Stimulated activated naive CD8-positive, alpha-beta T cell treated with anti-CD3 and anti-CD28 coated beads, Interleukin-15, Interleukin-2, amounts not matched to agents 100 ng/mL and 50 ng/mL, for 24 hours (primary cell): Measurements from ENCODE around the gene CD320.
"Not testable (repeated sequence)": the region's sequence is repeated elsewhere in the genome, so short reads cannot be mapped to it uniquely, and the experiment has no call there.

Experiments
- H3K27ac Mint-ChIP-seq: one replicate; pipeline ENCODE4 v1.8.0; 2021; ENCODE audit warnings: mild to moderate bottlenecking, mixed read lengths
- H3K27me3 Mint-ChIP-seq: one replicate; pipeline ENCODE4 v1.8.0; 2021; ENCODE audit warnings: mixed read lengths
- H3K36me3 Mint-ChIP-seq: one replicate; pipeline ENCODE4 v1.8.0; 2021; ENCODE audit warnings: low read depth, mixed read lengths
- H3K4me1 Mint-ChIP-seq: one replicate; pipeline ENCODE4 v1.8.0; 2021; ENCODE audit warnings: low read depth, mixed read lengths
- H3K4me3 Mint-ChIP-seq: one replicate; pipeline ENCODE4 v1.8.0; 2021; ENCODE audit warnings: mild to moderate bottlenecking, mixed read lengths
- H3K9me3 Mint-ChIP-seq: one replicate; pipeline ENCODE4 v1.8.0; 2021; ENCODE audit warnings: mixed read lengths

CD320 gene

GRCh38 chr19:8321067-8321985, 13.2 kb upstream of the CD320 start, which contains the start of the genes NDUFA7 and RPS28:
NDUFA7 (minus strand) TSS chr19:8321375; CDS start chr19:8321358, 17 bp downstream.
RPS28 (plus strand) TSS chr19:8321496; CDS start chr19:8321531, 35 bp downstream.
- Mint-ChIP-seq H3K4me1 (peaks cover 32% of the 10 kb centered on the region), H3K36me3 (peaks cover 35% of the 10 kb centered on the region), H3K27ac (peak within 1 kb of the TSS; percentile 99), H3K27me3 (no peaks in the 10 kb centered on the region), H3K4me3 (peak within 1 kb of the TSS; percentile 96), H3K9me3 (no peaks in the 10 kb centered on the region)

GRCh38 chr19:8320564-8321066, 12.5 kb upstream of the CD320 start:
- H3K4me3 Mint-ChIP-seq, result peak overlapping the region; percentile 96
- H3K27ac Mint-ChIP-seq, result peak overlapping the region; percentile 99
- H3K27me3 Mint-ChIP-seq, result no peaks in the 10 kb centered on the region
- H3K36me3 Mint-ChIP-seq, result peaks cover 37% of the 10 kb centered on the region
- H3K4me1 Mint-ChIP-seq, result peaks cover 32% of the 10 kb centered on the region
- H3K9me3 Mint-ChIP-seq, result no peaks in the 10 kb centered on the region

DNA sequence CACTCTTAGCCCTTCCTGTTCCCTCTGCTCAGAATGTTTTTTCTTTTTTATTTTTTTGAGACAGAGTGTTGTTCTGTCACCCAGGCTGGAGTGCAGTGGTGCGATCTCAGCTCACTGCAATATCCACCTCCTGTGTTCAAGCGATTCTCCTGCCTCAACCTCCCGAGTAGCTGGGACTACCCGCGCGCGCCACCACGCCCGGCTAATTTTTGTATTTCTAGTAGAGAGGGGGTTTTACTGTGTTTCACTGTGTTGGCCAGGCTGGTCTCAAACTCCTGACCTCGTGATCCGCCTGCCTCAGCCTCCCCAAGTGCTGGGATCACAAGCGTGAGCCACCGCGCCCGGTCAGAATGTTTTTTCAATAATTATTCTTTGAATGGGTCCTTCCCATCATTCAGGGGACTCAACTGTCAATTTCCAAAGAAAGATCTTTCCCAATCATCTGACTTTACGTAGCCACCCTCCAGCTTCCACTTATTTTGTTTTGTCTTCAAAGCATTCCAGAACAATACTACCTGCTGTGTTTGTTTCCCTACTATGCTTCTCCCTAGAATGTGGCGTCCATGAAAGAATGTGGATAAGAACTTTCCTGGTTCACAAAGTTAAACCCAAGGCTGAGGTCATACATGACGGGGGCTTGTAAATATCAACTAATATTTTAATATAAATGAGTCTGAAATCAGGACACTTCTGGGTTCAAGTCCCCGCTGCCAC, 11.8 kb upstream of the CD320 start:
- Mint-ChIP-seq H3K9me3 (no peaks in the 10 kb centered on the region), H3K27me3 (no peaks in the 10 kb centered on the region), H3K27ac (peak overlapping the region; percentile 99), H3K4me3 (peak overlapping the region; percentile 96), H3K4me1 (peaks cover 32% of the 10 kb centered on the region), H3K36me3 (peaks cover 44% of the 10 kb centered on the region)

DNA sequence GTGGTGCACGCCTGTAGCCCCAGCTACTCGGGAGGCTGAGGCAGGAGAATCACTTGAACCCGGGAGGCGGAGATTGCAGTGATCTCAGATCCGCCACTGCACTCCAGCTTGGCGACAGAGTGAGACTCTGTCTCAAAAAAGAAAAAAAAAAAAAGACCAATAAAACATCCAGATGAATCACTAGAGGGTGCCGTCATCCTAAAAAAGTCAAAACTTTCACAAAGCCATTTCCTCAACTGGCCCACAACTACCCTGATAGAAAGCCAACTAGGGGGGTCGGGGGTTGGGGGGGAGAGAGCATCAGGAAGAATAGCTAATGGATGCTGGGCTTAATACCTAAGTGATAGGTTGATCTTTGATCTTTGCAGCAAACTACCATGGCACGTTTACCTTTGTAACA, 10.7 kb upstream of the CD320 start:
- H3K27ac Mint-ChIP-seq, H3K27me3 Mint-ChIP-seq, H3K9me3 Mint-ChIP-seq: not testable (repeated sequence)
- Mint-ChIP-seq H3K4me3 (peak overlapping the region; percentile 30), H3K4me1 (peaks cover 32% of the 10 kb centered on the region), H3K36me3 (peaks cover 53% of the 10 kb centered on the region)

DNA sequence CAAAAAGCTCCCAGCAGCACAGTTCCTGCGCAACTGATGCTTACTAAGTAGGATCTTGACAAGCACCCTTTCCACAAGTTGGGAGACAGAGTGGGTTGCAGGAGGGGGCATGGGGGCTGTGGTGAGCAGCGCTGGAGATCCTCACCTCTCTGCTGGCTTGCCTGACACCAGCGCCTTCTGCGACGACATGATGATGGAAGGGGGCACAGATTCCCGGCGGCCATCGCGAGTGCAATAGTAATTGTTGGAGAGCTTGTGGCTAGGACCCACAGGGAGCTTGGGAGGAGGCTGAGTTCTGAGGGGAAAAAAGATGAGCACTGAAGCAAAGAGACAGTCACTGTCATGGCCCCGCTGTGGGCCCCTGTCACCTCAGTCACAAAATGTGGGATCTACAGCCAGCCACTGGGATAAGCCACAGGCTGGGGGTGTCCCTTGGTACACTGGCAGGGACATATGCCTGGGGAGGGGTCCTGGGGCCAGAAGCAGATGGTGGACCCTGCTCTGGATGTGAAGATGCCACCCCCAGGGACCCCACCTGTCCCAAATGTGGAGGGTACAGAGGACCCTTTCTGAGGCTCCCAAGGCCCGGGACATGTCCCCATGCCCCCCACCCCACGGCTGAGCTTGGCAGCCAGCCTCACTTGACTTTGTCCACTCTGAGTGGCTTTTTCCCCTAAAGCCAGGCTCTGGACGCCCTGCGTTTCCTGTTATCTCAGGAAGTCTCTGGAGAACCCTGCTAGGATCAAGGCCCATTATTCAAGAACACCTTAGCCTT, 8.4 kb upstream of the CD320 start:
- peaks cover 37% of the 10 kb centered on the region for H3K36me3 Mint-ChIP-seq
- H3K27ac Mint-ChIP-seq, result no peak overlapping the region
- peaks cover 17% of the 10 kb centered on the region for H3K4me1 Mint-ChIP-seq
- H3K9me3 Mint-ChIP-seq, result no peaks in the 10 kb centered on the region
- H3K27me3 Mint-ChIP-seq, result no peaks in the 10 kb centered on the region
- no peak overlapping the region for H3K4me3 Mint-ChIP-seq

GRCh38 chr19:8314981-8315640, 7.0 kb upstream of the CD320 start:
- H3K36me3 Mint-ChIP-seq, result peaks cover 35% of the 10 kb centered on the region
- peaks cover 14% of the 10 kb centered on the region for H3K4me1 Mint-ChIP-seq
- H3K9me3 Mint-ChIP-seq, H3K27me3 Mint-ChIP-seq, H3K27ac Mint-ChIP-seq, H3K4me3 Mint-ChIP-seq: not testable (repeated sequence)

GRCh38 chr19:8311461-8312260, 3.5 kb upstream of the CD320 start:
- Mint-ChIP-seq H3K9me3 (no peaks in the 10 kb centered on the region), H3K27ac (no peak overlapping the region), H3K4me3 (no peak overlapping the region), H3K27me3 (no peaks in the 10 kb centered on the region), H3K36me3 (peaks cover 49% of the 10 kb centered on the region), H3K4me1 (peaks cover 30% of the 10 kb centered on the region)

DNA sequence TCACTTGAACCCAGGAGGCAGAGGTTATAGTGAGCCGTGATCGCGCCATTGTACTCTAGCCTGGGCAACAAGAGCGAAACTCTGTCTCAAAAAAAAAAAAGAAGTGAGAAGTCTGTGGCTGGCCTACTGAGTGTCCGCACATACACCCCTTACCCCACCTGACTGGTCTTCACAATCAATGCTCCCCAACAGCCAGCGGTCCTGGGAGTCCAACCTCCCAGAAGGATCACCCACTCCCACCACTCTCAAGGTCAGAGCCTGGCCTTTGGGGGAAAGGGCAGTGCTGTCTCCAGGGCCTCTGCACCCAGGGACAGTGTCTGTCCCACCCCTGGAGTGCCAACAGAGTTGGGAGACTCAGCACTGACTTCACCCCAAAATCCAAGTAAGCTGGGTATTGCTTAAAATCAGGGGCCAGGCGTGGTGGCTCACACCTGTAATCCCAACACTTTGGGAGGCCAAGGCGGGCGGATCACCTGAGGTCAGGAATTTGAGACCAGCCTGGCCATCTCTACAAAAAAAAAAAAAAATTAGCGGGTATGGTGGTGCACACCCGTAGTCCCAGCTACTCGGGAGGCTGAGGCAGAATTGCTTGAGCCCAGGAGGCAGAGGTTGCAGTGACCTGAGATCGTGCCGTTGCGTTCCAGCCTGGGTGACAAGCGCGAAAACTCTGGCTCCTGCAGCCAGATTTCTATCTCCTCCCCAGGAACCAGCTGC, 2.3 kb upstream of the CD320 start:
- no peak overlapping the region for H3K4me3 Mint-ChIP-seq
- peaks cover 51% of the 10 kb centered on the region for H3K36me3 Mint-ChIP-seq
- peaks cover 39% of the 10 kb centered on the region for H3K4me1 Mint-ChIP-seq
- no peak overlapping the region for H3K27ac Mint-ChIP-seq
- H3K27me3 Mint-ChIP-seq, result no peaks in the 10 kb centered on the region
- H3K9me3 Mint-ChIP-seq, result no peaks in the 10 kb centered on the region

DNA sequence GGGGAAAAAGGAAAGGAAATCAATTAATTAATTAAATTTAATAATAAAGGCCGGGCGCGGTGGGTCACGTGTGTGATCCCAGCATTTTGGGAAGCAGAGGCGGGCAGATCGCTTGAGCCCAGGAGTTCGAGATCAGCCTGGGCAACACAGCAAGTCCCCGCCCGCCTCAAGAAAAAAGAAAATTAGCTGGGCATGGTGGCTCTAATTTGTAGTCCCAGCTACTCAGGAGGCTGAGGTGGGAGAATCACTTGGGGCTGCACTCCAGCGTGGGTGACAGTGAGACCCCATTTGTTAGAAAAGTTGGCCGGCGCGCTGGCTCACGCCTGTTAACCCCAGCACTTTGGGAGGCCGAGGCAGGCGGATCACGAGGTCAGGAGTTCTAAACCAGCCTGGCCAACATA, 733 bp upstream of the CD320 start:
- no peaks in the 10 kb centered on the region for H3K9me3 Mint-ChIP-seq
- H3K4me3 Mint-ChIP-seq, result peak overlapping the region; percentile 97
- H3K36me3 Mint-ChIP-seq, result peaks cover 47% of the 10 kb centered on the region
- peaks cover 39% of the 10 kb centered on the region for H3K4me1 Mint-ChIP-seq
- peak overlapping the region; percentile 87 for H3K27ac Mint-ChIP-seq
- H3K27me3 Mint-ChIP-seq, result no peaks in the 10 kb centered on the region

DNA sequence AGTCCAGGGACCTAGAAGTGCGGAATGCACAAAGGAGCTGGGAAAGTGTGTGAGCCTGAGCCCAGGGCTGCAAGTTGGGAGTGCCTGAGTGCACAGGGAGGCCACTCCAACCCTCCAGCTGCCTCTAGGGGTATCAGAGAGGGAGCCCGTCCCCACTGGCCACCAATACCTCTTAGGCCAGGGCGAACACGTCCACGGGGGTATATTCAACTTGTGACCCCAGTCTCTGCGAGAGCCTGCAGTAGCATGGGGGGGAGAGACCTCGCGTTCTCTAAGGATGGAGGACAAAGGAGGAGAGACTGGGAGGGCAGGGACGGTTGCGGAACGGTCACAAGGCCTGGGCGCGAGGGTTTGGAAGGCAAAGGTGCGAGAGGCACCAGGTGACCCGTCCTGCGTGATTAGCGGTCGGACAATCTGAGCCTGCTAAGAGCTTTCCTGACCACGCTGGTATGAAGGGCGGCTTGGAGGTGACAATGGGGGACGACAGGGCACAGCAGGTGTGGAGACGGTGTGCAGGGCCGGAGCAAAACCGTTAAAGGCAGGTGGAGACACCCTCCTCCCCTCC, 676 bp downstream of the CD320 start:
- Mint-ChIP-seq H3K4me3 (peak overlapping the region; percentile 97), H3K9me3 (no peaks in the 10 kb centered on the region), H3K36me3 (peaks cover 43% of the 10 kb centered on the region), H3K27ac (peak overlapping the region; percentile 98), H3K4me1 (peaks cover 39% of the 10 kb centered on the region), H3K27me3 (no peaks in the 10 kb centered on the region)

DNA sequence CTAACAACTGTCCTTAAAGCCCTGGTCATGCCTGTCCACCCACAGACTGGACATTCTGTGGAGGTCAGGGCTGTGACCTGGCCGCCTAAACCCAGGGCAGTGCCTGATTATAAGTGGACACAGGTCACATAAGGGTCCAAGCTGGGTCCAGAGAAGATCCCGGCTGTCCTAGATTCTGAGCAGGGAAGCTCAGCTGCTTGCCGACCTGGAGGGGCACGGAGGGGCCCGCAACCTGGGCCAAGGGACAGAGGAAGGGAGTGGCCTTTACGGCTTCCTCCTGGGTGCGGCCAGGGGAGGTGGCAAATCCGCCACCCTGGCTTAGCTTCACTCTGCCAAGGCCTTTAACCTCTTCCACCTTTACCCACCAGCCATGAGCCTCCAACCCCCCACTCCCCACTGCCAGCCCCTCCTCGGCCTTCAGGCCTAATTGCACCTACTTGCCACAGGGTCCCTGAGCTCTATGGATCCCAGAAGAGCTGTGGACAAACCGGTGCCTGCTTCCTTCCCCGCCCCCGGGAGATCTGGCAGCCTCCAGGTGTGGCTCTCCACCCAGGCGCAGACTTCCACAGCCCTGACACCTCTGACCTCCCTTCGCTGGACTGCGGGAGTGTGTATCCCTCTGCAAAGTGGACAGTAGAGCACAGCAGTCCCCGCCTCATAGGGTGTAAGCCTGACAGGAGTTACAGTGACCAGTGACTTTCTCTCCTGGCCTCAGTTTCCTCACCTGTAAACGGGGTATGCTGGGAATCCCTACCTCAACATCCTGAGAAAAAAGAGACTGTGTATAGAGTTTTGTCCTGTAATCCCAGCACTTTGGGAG, 1.7 kb downstream of the CD320 start:
- H3K27me3 Mint-ChIP-seq, result no peaks in the 10 kb centered on the region

DNA sequence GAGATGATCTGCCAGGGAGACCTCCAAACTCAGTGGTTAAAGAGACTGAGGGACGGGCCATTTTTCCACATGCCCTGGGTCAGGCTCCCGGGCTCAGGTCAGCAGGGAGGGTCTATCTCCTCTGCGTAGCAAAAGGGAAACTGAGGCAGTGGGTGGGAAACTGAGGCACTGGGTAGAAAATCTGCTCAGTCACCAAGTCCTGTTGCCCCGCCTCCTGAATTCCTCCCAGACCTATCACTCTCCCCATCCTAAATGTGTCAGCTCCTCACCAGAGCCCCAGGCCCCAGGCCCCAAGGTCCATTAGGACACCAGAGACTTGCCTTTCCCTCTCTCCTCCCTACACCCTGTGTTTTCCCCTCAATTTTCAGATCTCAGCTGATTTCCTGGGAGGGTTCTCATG, 2.4 kb downstream of the CD320 start:
- no peak overlapping the region for H3K4me3 Mint-ChIP-seq
- H3K27ac Mint-ChIP-seq, result peak overlapping the region; percentile 47
- H3K9me3 Mint-ChIP-seq, result no peaks in the 10 kb centered on the region
- peaks cover 39% of the 10 kb centered on the region for H3K4me1 Mint-ChIP-seq
- no peaks in the 10 kb centered on the region for H3K27me3 Mint-ChIP-seq
- H3K36me3 Mint-ChIP-seq, result peaks cover 41% of the 10 kb centered on the region

More for the DNA sequence above, 1.7 kb downstream of the CD320 start:
- peak overlapping the region; percentile 98 for H3K27ac Mint-ChIP-seq
- H3K4me3 Mint-ChIP-seq, result peak overlapping the region; percentile 97
- no peaks in the 10 kb centered on the region for H3K9me3 Mint-ChIP-seq
- H3K36me3 Mint-ChIP-seq, result peaks cover 46% of the 10 kb centered on the region
- peaks cover 39% of the 10 kb centered on the region for H3K4me1 Mint-ChIP-seq
